Measurements from ENCODE around the gene NWD2. TPM values are rescaled to one million over a fixed set of nuclear protein-coding genes. Genes with fewer than 3 reads are reported as not detected.

NWD2 gene
- total RNA-seq, 2 experiments from 2014 or later = not detected

DNA sequence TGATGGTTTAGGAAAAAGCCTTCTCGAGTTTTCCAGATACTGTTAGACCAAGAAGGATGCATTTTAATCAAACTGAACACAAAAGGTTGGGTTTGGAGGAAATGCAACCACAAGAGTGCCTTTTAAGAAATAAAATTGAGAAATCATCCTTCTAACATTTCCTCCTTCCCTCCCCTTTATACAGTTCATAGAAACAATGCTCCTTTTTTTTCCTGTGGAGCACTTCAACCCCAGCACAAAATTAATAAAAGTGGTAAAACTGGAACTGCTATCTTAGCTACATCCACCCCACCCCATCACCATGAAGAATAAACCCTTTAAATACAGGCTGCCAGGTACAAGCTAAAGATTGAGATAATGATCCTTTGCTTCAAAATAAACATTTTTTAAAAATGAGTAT, 230.5 kb downstream of the NWD2 start:
- H3K4me3 ChIP-seq (ENCODE audit: low read length) = no peak overlapping the region
- no peak for DNase-seq
- TF ChIP-seq, protein P1, sequence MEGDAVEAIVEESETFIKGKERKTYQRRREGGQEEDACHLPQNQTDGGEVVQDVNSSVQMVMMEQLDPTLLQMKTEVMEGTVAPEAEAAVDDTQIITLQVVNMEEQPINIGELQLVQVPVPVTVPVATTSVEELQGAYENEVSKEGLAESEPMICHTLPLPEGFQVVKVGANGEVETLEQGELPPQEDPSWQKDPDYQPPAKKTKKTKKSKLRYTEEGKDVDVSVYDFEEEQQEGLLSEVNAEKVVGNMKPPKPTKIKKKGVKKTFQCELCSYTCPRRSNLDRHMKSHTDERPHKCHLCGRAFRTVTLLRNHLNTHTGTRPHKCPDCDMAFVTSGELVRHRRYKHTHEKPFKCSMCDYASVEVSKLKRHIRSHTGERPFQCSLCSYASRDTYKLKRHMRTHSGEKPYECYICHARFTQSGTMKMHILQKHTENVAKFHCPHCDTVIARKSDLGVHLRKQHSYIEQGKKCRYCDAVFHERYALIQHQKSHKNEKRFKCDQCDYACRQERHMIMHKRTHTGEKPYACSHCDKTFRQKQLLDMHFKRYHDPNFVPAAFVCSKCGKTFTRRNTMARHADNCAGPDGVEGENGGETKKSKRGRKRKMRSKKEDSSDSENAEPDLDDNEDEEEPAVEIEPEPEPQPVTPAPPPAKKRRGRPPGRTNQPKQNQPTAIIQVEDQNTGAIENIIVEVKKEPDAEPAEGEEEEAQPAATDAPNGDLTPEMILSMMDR (IDR thresholded peaks at IDR 0.05) = no peak
- H3K9me3 ChIP-seq (ENCODE audit: control insufficient read depth in 1 of 2, insufficient read depth in 1 of 2, low read length in 2 of 2) = peaks cover 0 to 1% of the 10 kb centered on the region in 2 experiments
- no peaks in the 10 kb centered on the region for H3K4me1 Mint-ChIP-seq (ENCODE audit: low read depth)
- ChIA-PET POLR2A (no interaction called here), CTCF (interaction anchor here (0.9 to 1.4 kb wide), 2 partner anchors 17 to 26 kb away, joined by 3 to 5 read pairs; no protein-coding TSS in a partner anchor)
- no peak overlapping the region for H3K27ac Mint-ChIP-seq
- H3K27me3 ChIP-seq (ENCODE audit: control insufficient read depth in 1 of 2, insufficient read depth in 2 of 2, low read length in 2 of 2) = peaks cover 4 to 14% of the 10 kb centered on the region in 2 experiments
- H3K9me3 Mint-ChIP-seq = no peaks in the 10 kb centered on the region
- H3K27me3 Mint-ChIP-seq = peaks cover 51% of the 10 kb centered on the region
- H3K27ac ChIP-seq (ENCODE audit: low read depth in 1 of 2, low read length in 2 of 2) = no peak overlapping the region
- H3K36me3 ChIP-seq (ENCODE audit: insufficient read depth, low read length) = no peaks in the 10 kb centered on the region
- intact Hi-C loops (cut with DNase I, micrococcal nuclease) = no loop called here
- no peak for ATAC-seq (ENCODE audit: poor library complexity)
- H3K4me1 ChIP-seq (ENCODE audit: insufficient read depth, low read length) = no peaks in the 10 kb centered on the region
- no peak overlapping the region for H3K4me3 Mint-ChIP-seq
- H3K36me3 Mint-ChIP-seq (ENCODE audit: low read depth) = no peaks in the 10 kb centered on the region

DNA sequence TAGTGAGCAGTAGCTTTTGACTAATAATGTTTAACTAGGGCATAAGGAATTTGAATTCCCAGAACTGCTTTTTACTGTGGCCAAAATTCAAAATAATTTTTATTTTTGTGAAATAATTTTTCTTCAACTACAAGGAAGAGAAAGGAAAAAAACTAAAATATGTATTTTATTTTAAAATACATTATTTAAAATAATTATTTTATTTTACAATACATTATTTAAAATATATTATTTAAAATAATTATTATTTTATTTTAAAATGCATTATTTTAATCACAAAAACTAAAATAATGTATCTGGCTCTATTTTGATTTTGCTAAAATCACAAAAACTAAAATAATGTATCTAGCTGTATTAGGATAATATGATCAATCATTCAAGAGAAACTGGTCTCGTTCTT, 231.2 kb downstream of the NWD2 start:
- H3K4me3 Mint-ChIP-seq = no peak overlapping the region
- TF ChIP-seq, protein P1 (IDR thresholded peaks at IDR 0.05) = no peak
- no peaks in the 10 kb centered on the region for H3K9me3 Mint-ChIP-seq
- peaks cover 4 to 14% of the 10 kb centered on the region in 2 experiments for H3K27me3 ChIP-seq (ENCODE audit: control insufficient read depth in 1 of 2, insufficient read depth in 2 of 2, low read length in 2 of 2)
- ChIA-PET CTCF (interaction anchor here (0.9 kb wide), 1 partner anchor 27 kb away, joined by 3 read pairs; no protein-coding TSS in a partner anchor), POLR2A (no interaction called here)
- no peak for DNase-seq
- no peak overlapping the region for H3K27ac Mint-ChIP-seq
- no peak for ATAC-seq (ENCODE audit: poor library complexity)
- no peak overlapping the region for H3K27ac ChIP-seq (ENCODE audit: low read depth in 1 of 2, low read length in 2 of 2)
- intact Hi-C loops (cut with DNase I, micrococcal nuclease) = no loop called here
- H3K4me1 Mint-ChIP-seq (ENCODE audit: low read depth) = no peaks in the 10 kb centered on the region
- H3K4me1 ChIP-seq (ENCODE audit: insufficient read depth, low read length) = no peaks in the 10 kb centered on the region
- H3K36me3 Mint-ChIP-seq (ENCODE audit: low read depth) = no peaks in the 10 kb centered on the region
- peaks cover 0 to 5% of the 10 kb centered on the region in 2 experiments for H3K9me3 ChIP-seq (ENCODE audit: control insufficient read depth in 1 of 2, insufficient read depth in 1 of 2, low read length in 2 of 2)
- H3K36me3 ChIP-seq (ENCODE audit: insufficient read depth, low read length) = no peaks in the 10 kb centered on the region
- peaks cover 51% of the 10 kb centered on the region for H3K27me3 Mint-ChIP-seq
- no peak overlapping the region for H3K4me3 ChIP-seq (ENCODE audit: low read length)

DNA sequence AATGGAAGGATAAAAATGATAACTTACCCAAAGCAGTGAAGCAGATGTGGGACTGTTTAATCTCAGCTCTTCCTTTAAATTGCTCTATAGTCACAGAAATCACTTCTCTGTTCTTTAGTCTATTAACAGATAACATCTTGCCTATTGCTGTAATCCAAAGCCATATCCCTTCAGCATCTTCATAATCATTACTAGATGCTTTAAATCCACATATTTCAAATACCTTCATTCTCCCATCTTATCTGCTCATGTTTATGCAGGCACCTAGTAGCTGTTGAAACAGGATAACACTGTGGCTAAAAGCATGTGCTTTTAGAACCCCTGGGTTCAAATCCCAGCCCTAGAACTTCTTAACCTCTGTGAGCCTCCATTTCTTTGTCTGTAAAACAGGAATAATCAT, 231.7 kb downstream of the NWD2 start:
- no peaks in the 10 kb centered on the region for H3K36me3 ChIP-seq (ENCODE audit: insufficient read depth, low read length)
- ATAC-seq (ENCODE audit: poor library complexity) (no peak), DNase-seq (no peak)
- Mint-ChIP-seq H3K4me1 (ENCODE audit: low read depth) (no peaks in the 10 kb centered on the region), H3K27me3 (peaks cover 53% of the 10 kb centered on the region), H3K27ac (no peak overlapping the region), H3K4me3 (no peak overlapping the region), H3K9me3 (no peaks in the 10 kb centered on the region), H3K36me3 (ENCODE audit: low read depth) (no peaks in the 10 kb centered on the region)
- intact Hi-C loops (cut with DNase I, micrococcal nuclease) = no loop called here
- H3K27ac ChIP-seq (ENCODE audit: low read depth in 1 of 2, low read length in 2 of 2) = no peak overlapping the region
- no peaks in the 10 kb centered on the region for H3K4me1 ChIP-seq (ENCODE audit: insufficient read depth, low read length)
- H3K9me3 ChIP-seq (ENCODE audit: control insufficient read depth in 1 of 2, insufficient read depth in 1 of 2, low read length in 2 of 2) = peaks cover 0 to 5% of the 10 kb centered on the region in 2 experiments
- TF ChIP-seq, protein P1 (IDR thresholded peaks at IDR 0.05) = no peak
- ChIA-PET CTCF (no interaction called here), POLR2A (no interaction called here)
- H3K27me3 ChIP-seq (ENCODE audit: control insufficient read depth in 1 of 2, insufficient read depth in 2 of 2, low read length in 2 of 2) = peaks cover 4 to 10% of the 10 kb centered on the region in 2 experiments
- H3K4me3 ChIP-seq (ENCODE audit: low read length) = no peak overlapping the region

All from CD4-positive, alpha-beta T cell (primary cell).